Endothelial cell (in vitro differentiated cells): Measurements from ENCODE around the gene BDH2. TPM values are rescaled to one million over a fixed set of nuclear protein-coding genes. Genes with fewer than 3 reads are reported as not detected.

Experiments used
- DNase-seq: peaks from one replicate; pipeline ENCODE4 v3.0.0; 2021; ENCODE audit warnings: low spot score
- H3K27ac Mint-ChIP-seq: one replicate; pipeline ENCODE4 v1.8.0; 2021; ENCODE audit warnings: mixed read lengths, inconsistent platforms; ENCODE audit not compliant: unreplicated experiment
- H3K27me3 Mint-ChIP-seq: one replicate; pipeline ENCODE4 v1.8.0; 2021; ENCODE audit warnings: mild to moderate bottlenecking, moderate library complexity, mixed read lengths, inconsistent platforms; ENCODE audit not compliant: unreplicated experiment
- H3K36me3 Mint-ChIP-seq: one replicate; pipeline ENCODE4 v1.8.0; 2021; ENCODE audit warnings: mild to moderate bottlenecking, low read depth, mixed read lengths, inconsistent platforms; ENCODE audit not compliant: unreplicated experiment
- H3K4me1 Mint-ChIP-seq: one replicate; pipeline ENCODE4 v1.8.0; 2021; ENCODE audit warnings: mild to moderate bottlenecking, mixed read lengths, inconsistent platforms; ENCODE audit not compliant: unreplicated experiment
- H3K4me3 Mint-ChIP-seq: one replicate; pipeline ENCODE4 v1.8.0; 2021; ENCODE audit warnings: mild to moderate bottlenecking, mixed read lengths, inconsistent platforms; ENCODE audit not compliant: unreplicated experiment
- H3K9me3 Mint-ChIP-seq: one replicate; pipeline ENCODE4 v1.8.0; 2021; ENCODE audit warnings: mixed read lengths, inconsistent platforms; ENCODE audit not compliant: unreplicated experiment
- total RNA-seq: library from RNA; stranded (reverse); fragmentation: NEBNext Ultra II Directional; extraction: Animal tissue kit (Norgen Biotek cat#: 25700); gene quantifications from one replicate; pipeline ENCODE4 v1.2.1, GENCODE V29; 2021; ENCODE audit not compliant: unreplicated experiment
- TF ChIP-seq, protein P1 (sequence below): fragments of 200-600 bp; sonication (generic); IDR thresholded peaks from one replicate; pipeline ENCODE4 v1.5.0; 2021; ENCODE audit warnings: antibody characterized with exemption; ENCODE audit not compliant: unreplicated experiment

The BDH2 gene
- total RNA-seq, 1 donor from 2014 or later = 43.4 TPM

DNA sequence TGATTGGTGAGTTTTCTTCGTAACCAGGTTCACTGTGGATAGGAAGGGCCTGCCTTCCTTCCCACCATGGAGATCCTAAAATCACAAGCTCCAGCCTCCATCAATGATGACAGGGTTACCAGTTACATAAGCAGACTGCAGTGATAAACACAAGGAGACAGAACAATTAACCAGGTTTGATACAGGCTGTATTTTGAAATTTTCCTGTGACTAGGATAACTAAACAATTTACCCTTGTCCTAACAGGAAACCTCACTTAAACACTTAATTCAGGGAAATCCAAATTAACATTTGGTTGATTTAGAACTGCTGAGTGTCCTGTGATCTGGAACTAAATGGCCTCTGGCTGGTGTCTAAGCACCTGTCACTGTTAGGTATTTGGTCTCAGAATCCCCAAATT is 20.0 kb downstream of the BDH2 start:
- TF ChIP-seq, protein P1, sequence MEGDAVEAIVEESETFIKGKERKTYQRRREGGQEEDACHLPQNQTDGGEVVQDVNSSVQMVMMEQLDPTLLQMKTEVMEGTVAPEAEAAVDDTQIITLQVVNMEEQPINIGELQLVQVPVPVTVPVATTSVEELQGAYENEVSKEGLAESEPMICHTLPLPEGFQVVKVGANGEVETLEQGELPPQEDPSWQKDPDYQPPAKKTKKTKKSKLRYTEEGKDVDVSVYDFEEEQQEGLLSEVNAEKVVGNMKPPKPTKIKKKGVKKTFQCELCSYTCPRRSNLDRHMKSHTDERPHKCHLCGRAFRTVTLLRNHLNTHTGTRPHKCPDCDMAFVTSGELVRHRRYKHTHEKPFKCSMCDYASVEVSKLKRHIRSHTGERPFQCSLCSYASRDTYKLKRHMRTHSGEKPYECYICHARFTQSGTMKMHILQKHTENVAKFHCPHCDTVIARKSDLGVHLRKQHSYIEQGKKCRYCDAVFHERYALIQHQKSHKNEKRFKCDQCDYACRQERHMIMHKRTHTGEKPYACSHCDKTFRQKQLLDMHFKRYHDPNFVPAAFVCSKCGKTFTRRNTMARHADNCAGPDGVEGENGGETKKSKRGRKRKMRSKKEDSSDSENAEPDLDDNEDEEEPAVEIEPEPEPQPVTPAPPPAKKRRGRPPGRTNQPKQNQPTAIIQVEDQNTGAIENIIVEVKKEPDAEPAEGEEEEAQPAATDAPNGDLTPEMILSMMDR = no peak
- Mint-ChIP-seq H3K27me3 (peaks cover 6% of the 10 kb centered on the region), H3K9me3 (no peaks in the 10 kb centered on the region), H3K36me3 (peaks cover 11% of the 10 kb centered on the region), H3K4me3 (no peak overlapping the region), H3K27ac (no peak overlapping the region), H3K4me1 (peaks cover 10% of the 10 kb centered on the region)
- no peak for DNase-seq

DNA sequence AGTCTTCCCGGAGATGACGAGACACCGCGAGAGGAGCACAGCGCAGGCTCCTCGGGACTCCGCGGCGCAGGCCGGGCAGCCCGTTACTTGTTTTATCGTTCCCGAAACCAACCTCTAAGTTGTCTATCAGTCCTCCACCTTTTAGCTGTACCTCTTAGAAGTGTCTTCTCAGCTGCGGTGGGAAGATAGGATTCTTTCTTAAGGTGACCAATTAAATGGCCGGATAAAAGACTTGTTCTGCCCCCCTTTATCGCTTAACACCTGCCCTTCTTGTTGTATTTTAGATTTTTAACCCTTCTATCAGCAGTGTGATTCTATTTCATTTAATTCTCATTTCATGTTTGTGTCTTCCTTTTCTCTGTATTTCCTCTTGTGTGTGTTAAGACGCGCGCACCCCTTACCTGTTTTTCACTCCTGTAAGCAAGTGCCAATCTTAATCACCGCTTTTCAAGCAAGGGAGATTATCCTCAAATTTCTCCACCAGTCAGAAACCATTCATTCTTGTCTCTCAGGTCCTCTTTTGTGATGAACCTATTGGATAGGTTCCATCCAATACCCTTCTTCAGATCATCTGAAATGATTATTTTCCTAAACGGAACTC is 22.8 kb downstream of the BDH2 start, which contains the start of gene SLC9B2:
TSS of gene SLC9B2 (minus strand) at position 15 of the 601 bp plus-strand sequence. CDS start 9,211 bp downstream, outside the sequence.
- Mint-ChIP-seq H3K36me3 (peaks cover 11% of the 10 kb centered on the region), H3K27ac (no peak within 1 kb of the TSS), H3K4me3 (peak within 1 kb of the TSS; percentile 94), H3K27me3 (peaks cover 6% of the 10 kb centered on the region), H3K9me3 (no peaks in the 10 kb centered on the region), H3K4me1 (peaks cover 10% of the 10 kb centered on the region)
- DNase-seq = no peak
- TF ChIP-seq, protein P1 = no peak

DNA sequence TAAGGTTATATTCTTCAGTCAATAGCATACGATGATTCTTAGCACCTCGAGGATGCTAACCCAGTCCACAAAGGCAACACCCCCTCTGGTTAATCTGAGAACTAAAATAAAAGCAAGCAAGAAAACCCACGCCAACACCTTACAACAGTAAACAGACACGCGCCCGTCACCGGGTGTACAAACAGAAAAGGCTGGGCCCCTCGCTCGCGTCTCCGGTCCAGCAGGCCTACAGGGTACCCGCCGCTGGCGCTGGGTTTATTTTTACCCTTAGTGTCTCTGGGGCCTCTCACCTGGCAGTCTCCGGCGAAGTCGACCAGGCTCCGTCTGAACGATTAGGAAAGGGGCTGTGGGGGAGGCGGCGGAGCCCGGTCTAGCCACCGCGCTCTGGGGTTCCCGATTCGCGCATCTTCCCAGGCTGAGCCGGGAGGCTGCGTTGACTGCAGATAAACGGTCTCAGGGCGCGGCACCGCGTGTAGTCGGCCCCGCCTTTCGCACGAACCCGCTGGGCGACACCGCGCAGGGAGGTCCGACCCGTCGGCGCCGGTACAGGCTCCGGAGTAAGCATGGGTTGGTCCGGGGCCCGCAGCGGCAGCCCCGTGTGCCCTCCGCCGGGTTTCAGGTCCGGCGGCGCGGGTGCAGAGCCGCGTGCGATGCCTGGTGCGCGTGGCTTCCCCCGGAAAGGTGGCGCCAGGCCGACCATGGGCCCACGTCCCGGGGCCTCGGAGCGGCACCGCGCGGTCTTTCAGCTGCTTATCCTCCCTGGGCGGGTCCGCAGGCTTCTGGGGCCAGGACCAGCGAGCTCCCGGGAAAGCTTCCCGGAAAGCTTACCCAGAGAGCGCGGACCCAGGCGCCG is 23.5 kb downstream of the BDH2 start:
- DNase-seq = peak; percentile 59
- Mint-ChIP-seq H3K4me1 (peaks cover 10% of the 10 kb centered on the region), H3K9me3 (no peaks in the 10 kb centered on the region), H3K27me3 (peaks cover 6% of the 10 kb centered on the region), H3K36me3 (peaks cover 8% of the 10 kb centered on the region), H3K27ac (no peak overlapping the region), H3K4me3 (peak overlapping the region; percentile 94)
- TF ChIP-seq, protein P1 = no peak

DNA sequence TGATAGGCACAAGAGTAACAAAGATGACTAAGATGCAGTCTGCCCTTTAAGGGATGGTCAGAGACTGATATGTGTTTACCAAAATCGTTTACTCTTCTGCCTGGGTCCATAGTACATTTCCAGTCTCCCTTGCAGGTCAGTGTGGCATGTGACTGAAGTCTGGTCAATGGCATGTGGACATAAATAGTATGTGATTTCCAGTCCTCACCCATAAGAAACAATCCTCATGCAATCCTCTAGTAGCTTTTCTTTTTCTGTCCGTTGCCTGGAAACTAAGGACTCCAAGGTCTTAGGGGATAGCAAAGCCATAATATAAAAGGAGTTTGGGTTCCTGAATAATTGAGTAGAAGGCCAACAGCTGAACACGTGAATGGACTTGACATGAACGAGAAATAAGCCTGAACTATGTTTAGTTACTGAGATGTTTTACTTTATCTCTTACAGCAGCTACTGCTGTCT is 24.2 kb downstream of the BDH2 start:
- Mint-ChIP-seq H3K4me1 (peaks cover 10% of the 10 kb centered on the region), H3K27ac (no peak overlapping the region), H3K36me3 (peaks cover 5% of the 10 kb centered on the region), H3K4me3 (peak overlapping the region; percentile 94), H3K9me3 (no peaks in the 10 kb centered on the region), H3K27me3 (peaks cover 6% of the 10 kb centered on the region)
- DNase-seq = no peak
- TF ChIP-seq, protein P1 = no peak
